Caco-2 (cell line): Measurements from ENCODE around the gene HEY2. TPM values are rescaled to one million over a fixed set of nuclear protein-coding genes. Genes with fewer than 3 reads are reported as not detected.

ENCODE experiments used
- BruUV-seq: library from RNA; stranded (reverse); fragments of 400-500 nt; replicated peaks from 2 replicates; lab custom pipeline; 2021; lab: Mats Ljungman, UMichigan
- CTCF ChIA-PET: fragments of 300-600 bp; sonication (Branson Sonifier 250); formaldehyde crosslinking; loops from one replicate; lab custom pipeline; 2022; ENCODE audit warnings: antibody characterized with exemption; lab: Charles Lee
- POLR2A ChIA-PET: fragments of 300-600 bp; sonication (Branson Sonifier 250); formaldehyde crosslinking; loops from one replicate; lab custom pipeline; 2022; ENCODE audit warnings: antibody characterized with exemption; lab: Charles Lee
- DNase-seq, 2 experiments: peaks; one replicate each; pipeline versions ENCODE4 v3.0.0 to v3.0.0-alpha.2; 2020 to 2022
- H3K27me3 ChIP-seq: replicated peaks from 2 replicates; pipeline ENCODE4 v1.6.0; 2011; ENCODE audit warnings: low read length; ENCODE audit not compliant: control insufficient read depth, insufficient read depth
- H3K36me3 ChIP-seq: 2 replicates; pipeline ENCODE4 v1.5.1; 2011; ENCODE audit warnings: low read length; ENCODE audit not compliant: control insufficient read depth, insufficient read depth
- H3K4me1 ChIP-seq: fragments of 250-450 bp; sonication (Bioruptor Pico); 2 replicates; pipeline ENCODE4 v1.5.1; 2020; ENCODE audit warnings: mild to moderate bottlenecking
- H3K4me3 ChIP-seq: 2 replicates; pipeline ENCODE4 v1.5.1; 2011; ENCODE audit warnings: low read depth, mild to moderate bottlenecking, control low read depth, low read length
- H3K9me3 ChIP-seq: fragments of 250-450 bp; sonication (Bioruptor Pico); 2 replicates; pipeline ENCODE4 v1.5.1; 2020; ENCODE audit warnings: mild to moderate bottlenecking, moderate library complexity
- H3K27ac Mint-ChIP-seq: one replicate; pipeline ENCODE4 v1.8.0; 2022; ENCODE audit warnings: mixed read lengths; ENCODE audit not compliant: unreplicated experiment
- H3K27me3 Mint-ChIP-seq: one replicate; pipeline ENCODE4 v1.8.0; 2022; ENCODE audit warnings: mixed read lengths; ENCODE audit not compliant: insufficient read depth, unreplicated experiment
- H3K36me3 Mint-ChIP-seq: one replicate; pipeline ENCODE4 v1.8.0; 2022; ENCODE audit warnings: mild to moderate bottlenecking, mixed read lengths; ENCODE audit not compliant: insufficient read depth, unreplicated experiment
- H3K4me1 Mint-ChIP-seq: one replicate; pipeline ENCODE4 v1.8.0; 2022; ENCODE audit warnings: low read depth, mixed read lengths; ENCODE audit not compliant: unreplicated experiment
- H3K4me3 Mint-ChIP-seq: one replicate; pipeline ENCODE4 v1.8.0; 2022; ENCODE audit warnings: mild to moderate bottlenecking, moderate library complexity, mixed read lengths; ENCODE audit not compliant: unreplicated experiment
- H3K9me3 Mint-ChIP-seq: one replicate; pipeline ENCODE4 v1.8.0; 2022; ENCODE audit warnings: mixed read lengths; ENCODE audit not compliant: unreplicated experiment
- intact Hi-C: fragments of 100-400 bp; cut with micrococcal nuclease; formaldehyde crosslinking; loops from one replicate; pipeline ENCODE4 v1.10.0; 2022; ENCODE audit not compliant: unreplicated experiment
- total RNA-seq: library from RNA; stranded (reverse); gene quantifications from 2 replicates; pipeline ENCODE4 v1.2.3, GENCODE V29; 2022
- TF ChIP-seq, protein P1 (sequence below), 2 experiments: fragments of 200-600 bp in 1 of 2; IDR thresholded peaks; 1 replicate in 1 of 2; 2 replicates in 1 of 2; pipeline versions ENCODE4 v1.5.1 to v1.8.0; 2011 to 2022; ENCODE audit warnings: antibody characterized with exemption in 1 of 2, control low read depth in 1 of 2, inconsistent platforms in 1 of 2, low read depth in 1 of 2, low read length in 1 of 2, mild to moderate bottlenecking in 1 of 2, moderate library complexity in 1 of 2; ENCODE audit not compliant: insufficient read depth in 1 of 2, severe bottlenecking in 1 of 2, unreplicated experiment in 1 of 2

Gene HEY2
- total RNA-seq, 1 experiment from 2014 or later, result not detected

DNA sequence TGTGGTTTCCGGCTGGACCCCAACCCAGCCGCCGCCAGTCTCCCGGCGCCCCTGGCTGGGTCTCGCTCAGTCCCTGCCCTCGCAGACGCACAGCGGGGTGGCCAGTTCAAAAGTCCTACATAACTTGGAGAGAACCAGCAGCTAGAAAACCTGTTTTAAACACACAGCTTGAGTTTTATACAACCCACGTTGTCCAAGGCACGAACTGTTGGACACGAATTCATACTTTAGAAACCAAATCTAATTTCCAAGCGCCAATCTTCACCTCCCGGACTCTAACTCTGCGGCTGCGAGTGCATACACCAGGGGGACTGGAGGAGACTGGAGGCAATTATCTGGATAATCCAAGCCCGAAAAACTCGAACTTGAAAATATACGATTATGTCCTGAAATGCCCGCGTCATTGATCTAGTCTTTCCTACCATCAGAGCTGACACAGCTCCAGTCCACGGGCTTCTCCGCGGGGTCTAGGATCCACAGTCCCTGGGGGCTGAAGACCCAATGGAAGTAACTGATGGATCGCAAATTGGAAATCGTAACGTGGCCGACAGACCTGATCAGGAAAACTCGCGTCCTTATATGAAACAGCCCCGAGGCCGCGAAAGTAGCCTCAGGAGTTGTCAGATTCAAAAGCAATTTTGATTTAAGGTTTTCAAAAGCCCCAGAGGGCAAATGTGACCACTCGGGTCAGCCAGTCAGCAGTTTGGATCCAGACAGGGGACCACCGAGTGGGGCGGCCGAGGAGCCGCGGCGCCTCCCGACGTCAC, 843 bp upstream of the HEY2 start:
- ChIA-PET POLR2A (no interaction called here), CTCF (interaction anchor here (0.6 kb wide), 1 partner anchor 8 kb away, joined by 3 read pairs; no protein-coding TSS in a partner anchor)
- TF ChIP-seq, protein P1, sequence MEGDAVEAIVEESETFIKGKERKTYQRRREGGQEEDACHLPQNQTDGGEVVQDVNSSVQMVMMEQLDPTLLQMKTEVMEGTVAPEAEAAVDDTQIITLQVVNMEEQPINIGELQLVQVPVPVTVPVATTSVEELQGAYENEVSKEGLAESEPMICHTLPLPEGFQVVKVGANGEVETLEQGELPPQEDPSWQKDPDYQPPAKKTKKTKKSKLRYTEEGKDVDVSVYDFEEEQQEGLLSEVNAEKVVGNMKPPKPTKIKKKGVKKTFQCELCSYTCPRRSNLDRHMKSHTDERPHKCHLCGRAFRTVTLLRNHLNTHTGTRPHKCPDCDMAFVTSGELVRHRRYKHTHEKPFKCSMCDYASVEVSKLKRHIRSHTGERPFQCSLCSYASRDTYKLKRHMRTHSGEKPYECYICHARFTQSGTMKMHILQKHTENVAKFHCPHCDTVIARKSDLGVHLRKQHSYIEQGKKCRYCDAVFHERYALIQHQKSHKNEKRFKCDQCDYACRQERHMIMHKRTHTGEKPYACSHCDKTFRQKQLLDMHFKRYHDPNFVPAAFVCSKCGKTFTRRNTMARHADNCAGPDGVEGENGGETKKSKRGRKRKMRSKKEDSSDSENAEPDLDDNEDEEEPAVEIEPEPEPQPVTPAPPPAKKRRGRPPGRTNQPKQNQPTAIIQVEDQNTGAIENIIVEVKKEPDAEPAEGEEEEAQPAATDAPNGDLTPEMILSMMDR (IDR thresholded peaks at IDR 0.05; ENCODE audit: insufficient read depth in 1 of 2, low read depth in 1 of 2, low read length in 1 of 2, severe bottlenecking in 1 of 2, unreplicated experiment in 1 of 2), result no peak
- DNase-seq, result peak in 1 of 2 experiments; percentile 14
- H3K4me1 Mint-ChIP-seq, result peaks cover 22% of the 10 kb centered on the region
- H3K27me3 ChIP-seq, result no peaks in the 10 kb centered on the region; the same call in none of the 2 replicates
- no peaks in the 10 kb centered on the region for H3K9me3 ChIP-seq
- no peaks in the 10 kb centered on the region for H3K36me3 ChIP-seq
- peaks cover 11% of the 10 kb centered on the region; the same call in 1 of the 2 replicates for H3K4me1 ChIP-seq
- peak overlapping the region; percentile 48 for H3K4me3 ChIP-seq
- no peak overlapping the region for H3K27ac Mint-ChIP-seq
- intact Hi-C loops, result loop anchor here (1.0 kb wide), 1 partner anchor 32 kb away; no protein-coding TSS in a partner anchor
- H3K27me3 Mint-ChIP-seq, result peaks cover 33% of the 10 kb centered on the region
- no peaks in the 10 kb centered on the region for H3K9me3 Mint-ChIP-seq
- no peaks in the 10 kb centered on the region for H3K36me3 Mint-ChIP-seq
- BruUV-seq, result no TSS peak
- H3K4me3 Mint-ChIP-seq, result peak overlapping the region; percentile 93

DNA sequence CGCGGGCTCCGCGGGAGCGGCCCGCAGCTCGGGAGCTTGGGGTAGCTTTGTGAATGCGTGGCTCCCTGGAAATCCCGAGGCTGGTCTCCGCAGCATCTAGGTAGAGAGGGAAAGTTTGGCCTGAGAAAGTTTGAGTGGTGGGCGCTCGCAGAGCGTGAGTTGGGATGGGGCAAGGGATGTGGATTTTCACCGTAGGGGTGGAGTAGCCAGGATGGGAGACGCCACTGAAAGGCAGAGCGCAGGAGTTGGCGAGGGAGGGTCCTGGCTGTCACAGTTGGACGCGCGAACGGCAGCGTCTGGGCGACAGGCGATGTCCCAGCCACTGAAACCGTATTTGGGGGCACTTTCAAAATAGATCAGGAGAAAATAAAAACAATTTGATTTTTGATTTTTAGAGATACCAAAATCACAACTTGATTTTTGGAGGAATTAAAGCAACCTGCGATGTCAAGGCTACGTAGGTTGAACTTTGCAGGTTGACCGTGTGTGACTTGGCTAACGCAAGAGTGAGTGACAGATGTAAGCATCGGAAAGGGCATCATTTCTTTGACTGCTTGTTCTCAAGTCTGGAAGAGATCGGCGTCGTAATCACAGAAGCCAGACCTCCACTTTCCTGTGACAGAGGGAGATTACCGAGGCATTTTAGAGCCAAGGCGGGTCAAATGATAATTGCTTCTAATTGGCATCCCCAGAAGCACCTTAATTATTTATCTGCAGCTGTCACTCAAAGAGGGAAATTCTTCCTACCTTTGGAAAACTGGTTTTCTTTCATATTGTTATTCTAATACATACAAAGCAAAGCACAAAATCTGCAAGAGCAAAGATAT, 646 bp downstream of the HEY2 start:
- Mint-ChIP-seq H3K27ac (no peak overlapping the region), H3K9me3 (no peaks in the 10 kb centered on the region), H3K27me3 (peaks cover 33% of the 10 kb centered on the region), H3K4me3 (peak overlapping the region; percentile 93), H3K4me1 (peaks cover 22% of the 10 kb centered on the region), H3K36me3 (no peaks in the 10 kb centered on the region)
- ChIA-PET POLR2A (no interaction called here), CTCF (no interaction called here)
- H3K4me3 ChIP-seq, result peak overlapping the region; percentile 48
- peaks cover 11% of the 10 kb centered on the region; the same call in 1 of the 2 replicates for H3K4me1 ChIP-seq
- TF ChIP-seq, protein P1 (IDR thresholded peaks at IDR 0.05; ENCODE audit: insufficient read depth in 1 of 2, low read depth in 1 of 2, low read length in 1 of 2, severe bottlenecking in 1 of 2, unreplicated experiment in 1 of 2), result no peak
- intact Hi-C loops, result loop anchor here (1.0 to 10.0 kb wide), 3 partner anchors 30 to 875 kb away; no protein-coding TSS in a partner anchor
- no peaks in the 10 kb centered on the region for H3K36me3 ChIP-seq
- peak in 1 of 2 experiments; percentile 21 for DNase-seq
- H3K27me3 ChIP-seq, result no peaks in the 10 kb centered on the region; the same call in none of the 2 replicates
- H3K9me3 ChIP-seq, result no peaks in the 10 kb centered on the region
- no TSS peak for BruUV-seq
